ENCODE results near the gene CD74.
"Not testable (repeated sequence)": the region's sequence is repeated elsewhere in the genome, so short reads cannot be mapped to it uniquely, and the experiment has no call there.

Gene CD74

DNA sequence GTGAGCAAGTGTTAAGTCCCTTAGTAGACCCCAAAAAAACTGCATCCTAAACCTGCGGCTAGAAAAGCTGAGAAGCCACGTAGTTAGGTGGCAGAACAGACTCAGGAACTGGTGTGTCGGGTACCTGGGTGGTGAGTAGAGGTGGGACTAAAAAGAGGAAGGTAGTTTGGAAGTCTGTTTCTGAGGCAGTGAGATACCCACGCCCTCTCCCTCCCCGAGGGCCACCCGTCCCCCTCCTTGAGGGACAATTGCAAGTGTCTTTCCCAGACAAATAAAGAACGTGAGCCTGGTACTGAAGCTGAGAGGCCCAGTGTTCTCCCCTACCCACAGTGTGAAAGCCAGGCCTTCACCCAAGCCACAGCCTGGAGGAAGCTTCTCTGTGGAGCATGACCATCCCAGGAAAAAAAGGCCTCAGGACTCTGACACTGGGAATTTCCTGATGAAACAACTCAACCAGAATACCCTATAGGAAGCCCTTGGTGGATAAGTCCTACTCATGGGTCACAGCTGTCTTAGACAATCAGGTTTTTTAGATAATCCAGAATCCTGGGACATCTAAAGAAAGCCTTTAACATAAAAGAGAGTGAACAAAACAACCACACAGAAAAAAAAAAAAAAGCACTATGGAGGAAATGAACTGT is 7.0 kb upstream of the CD74 start:
- no peak for TF ChIP-seq CTCF (IDR thresholded peaks at IDR 0.05)
- no peak overlapping the region for H3K4me3 ChIP-seq
- no peak overlapping the region for H3K27ac ChIP-seq
- DNase-seq (ENCODE audit: low spot score): no peak

GRCh38 chr5:150413902-150414790 is 1.4 kb upstream of the CD74 start:
- not testable (repeated sequence) for DNase-seq (ENCODE audit: low spot score); H3K4me3 ChIP-seq
- peak overlapping the region in 1 of 2 donors; percentile 89 for H3K27ac ChIP-seq

DNA sequence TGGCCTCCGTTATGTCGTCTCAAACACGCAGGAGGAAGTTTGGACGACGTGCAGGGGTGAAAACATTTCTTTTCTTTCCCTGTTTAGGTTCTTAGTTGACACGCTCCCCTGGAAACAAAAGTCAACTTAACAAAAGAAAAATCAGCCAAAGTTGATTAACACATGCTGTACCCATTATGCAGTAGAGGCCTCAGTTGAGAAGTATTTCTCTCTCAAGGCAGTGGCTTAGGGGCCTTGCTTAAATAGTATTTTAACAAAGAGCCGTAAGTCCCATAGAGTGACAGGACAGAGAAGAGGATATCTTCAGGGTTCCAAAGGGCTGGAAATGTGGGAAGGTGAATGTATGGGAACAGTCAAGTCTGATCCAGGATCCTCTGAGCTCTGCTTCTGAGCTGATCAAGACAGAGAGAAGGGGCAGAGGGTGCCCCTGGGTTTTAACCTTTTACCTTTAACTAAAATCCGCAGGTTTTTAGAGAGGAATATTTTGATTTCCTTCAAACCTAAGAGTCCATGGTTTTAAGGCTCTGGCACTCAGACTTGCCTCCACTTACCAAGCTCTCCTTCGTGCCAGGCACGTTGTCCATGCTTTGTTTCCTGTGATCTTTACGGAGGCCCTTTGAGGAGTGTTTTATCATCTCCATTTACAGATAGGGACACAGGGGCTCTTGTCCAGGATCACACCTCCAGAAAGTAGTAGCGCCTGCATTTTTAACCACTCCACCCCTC is 629 bp upstream of the CD74 start:
- Histone ChIP-seq H3K27ac (peak overlapping the region; percentile 58 to 89), H3K4me3 (peak overlapping the region; percentile 68)
- no peak for TF ChIP-seq CTCF (IDR thresholded peaks at IDR 0.05)
- no peak for DNase-seq (ENCODE audit: low spot score)

- TF ChIP-seq CTCF (IDR thresholded peaks at IDR 0.05): no peak
- DNase-seq (ENCODE audit: low spot score): no peak
- H3K4me3 ChIP-seq: peak overlapping the region; percentile 68
- H3K27ac ChIP-seq: peak overlapping the region; percentile 79 to 89
Observed at GRCh38 chr5:150411245-150411979, 1.3 kb downstream of the CD74 start.

DNA sequence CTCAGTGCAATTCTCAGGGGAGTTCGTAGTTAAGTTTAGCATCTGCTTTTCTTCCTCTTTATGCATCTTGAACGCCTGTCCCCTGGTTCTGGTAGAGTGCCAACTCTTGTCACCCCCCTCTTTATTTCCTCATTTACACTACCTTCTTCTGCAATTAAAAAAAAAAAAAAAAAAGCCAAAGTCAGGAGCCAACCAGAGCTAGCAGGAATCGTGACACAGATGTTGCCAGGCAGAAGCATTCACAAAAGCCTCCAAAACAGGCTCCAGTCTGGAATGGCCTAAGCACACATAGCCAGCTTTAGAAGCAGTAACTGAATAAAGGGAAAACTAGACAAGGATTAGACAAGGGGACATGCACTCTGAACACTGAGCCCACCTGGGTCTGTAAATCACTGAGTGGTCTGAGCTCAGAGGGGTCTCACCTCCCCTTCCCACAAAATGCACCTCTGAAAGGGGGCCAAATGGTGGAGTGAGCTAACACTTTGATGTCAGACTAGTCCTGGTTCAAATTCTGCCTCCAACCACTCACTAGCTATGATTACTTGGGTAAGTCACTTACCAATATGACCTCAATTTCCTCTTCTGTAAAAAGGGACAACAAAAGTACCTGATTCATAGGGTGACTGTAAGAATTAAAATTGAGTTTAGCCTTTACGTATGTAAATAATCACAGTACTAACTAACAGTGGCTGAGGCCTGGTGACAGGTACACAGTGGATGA is 2.0 kb downstream of the CD74 start:
- Histone ChIP-seq H3K27ac (peak overlapping the region; percentile 79 to 89), H3K4me3 (peak overlapping the region; percentile 68)
- DNase-seq (ENCODE audit: low spot score): no peak
- TF ChIP-seq CTCF (IDR thresholded peaks at IDR 0.05): no peak

DNA sequence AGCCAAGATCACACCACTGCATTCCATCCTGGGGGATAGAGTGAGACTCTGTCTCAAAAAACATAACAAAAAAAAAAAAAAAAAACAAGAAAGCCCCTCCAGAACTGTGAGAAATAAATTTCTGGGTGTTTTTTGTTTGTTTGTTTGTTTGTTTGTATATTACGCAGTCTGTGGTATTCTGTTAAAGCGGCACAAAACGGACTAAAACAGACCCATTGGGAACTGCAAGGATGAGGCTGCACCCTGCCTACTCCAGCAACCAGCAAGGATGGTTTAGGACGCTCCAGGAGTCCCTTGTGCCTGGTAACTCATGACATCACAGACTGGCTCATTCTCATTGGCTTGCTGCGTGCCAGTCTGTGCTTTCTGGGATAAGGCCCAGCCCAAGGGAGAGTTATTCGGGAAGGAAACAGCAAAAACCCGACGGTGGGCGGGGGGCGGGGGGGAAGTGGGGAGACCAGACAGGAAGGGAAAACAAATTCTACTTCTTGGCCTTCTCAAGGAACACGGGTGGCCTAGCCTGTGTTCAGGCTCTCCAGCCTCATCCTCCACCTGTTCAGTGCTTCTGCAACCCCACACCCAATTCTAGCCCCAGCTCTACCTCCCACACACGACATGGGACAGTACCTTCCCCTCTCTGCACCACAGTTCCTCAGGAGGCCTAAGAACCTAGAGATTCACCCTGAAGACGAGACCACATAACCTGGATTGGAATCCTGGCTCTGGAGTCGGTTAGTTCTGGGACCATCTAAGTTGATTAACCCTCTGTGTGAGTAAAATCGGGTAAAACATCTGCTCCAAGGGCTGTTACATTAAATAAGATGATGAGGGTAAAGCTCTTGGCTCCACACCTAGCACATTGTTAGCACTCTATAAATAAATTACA is 2.8 kb downstream of the CD74 start:
- H3K27ac ChIP-seq: peak overlapping the region; percentile 79 to 89
- H3K4me3 ChIP-seq: peak overlapping the region; percentile 68
- no peak for TF ChIP-seq CTCF (IDR thresholded peaks at IDR 0.05)
- DNase-seq (ENCODE audit: low spot score): peak; percentile 89
